Measurements from ENCODE around the gene PCID2. TPM values are rescaled to one million over a fixed set of nuclear protein-coding genes. Genes with fewer than 3 reads are reported as not detected.

PCID2 gene
- total RNA-seq, 4 donors from 2014 or later: 24.9 to 42.1 (median 36.8) TPM

DNA sequence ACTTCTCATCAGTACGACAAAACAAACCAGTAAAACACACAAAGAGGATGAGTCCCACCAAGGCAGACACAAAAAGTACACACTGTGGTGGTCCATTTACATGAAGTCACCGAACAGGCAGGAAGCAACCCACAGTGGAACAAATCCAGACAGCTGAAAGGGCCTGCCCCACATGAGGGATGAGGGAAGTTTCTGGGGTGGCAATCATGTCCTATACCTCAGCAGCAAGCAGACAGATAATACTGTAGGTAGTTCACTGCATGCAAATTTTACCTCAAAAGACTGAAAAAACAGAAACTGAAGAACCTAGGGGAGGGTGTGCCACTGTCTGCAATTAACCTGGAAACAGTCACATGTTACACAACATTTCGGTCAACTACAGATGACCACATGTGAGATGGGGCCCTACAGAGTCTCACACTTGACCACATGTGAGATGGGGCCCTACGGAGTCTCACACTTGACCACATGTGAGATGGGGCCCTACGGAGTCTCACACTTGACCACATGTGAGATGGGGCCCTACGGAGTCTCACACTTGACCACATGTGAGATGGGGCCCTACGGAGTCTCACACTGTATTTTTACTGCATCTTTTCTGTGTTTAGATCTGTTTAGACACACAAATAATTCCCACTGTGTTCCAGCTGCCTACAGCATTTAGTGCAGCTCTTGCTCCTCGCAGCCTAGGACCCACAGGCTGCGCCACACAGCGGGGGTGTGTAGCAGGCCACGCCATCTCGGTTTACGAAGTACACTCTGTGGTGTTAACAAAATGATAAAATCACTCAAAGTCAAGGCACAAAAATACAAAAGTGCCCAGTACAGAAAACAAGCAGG, 22.2 kb downstream of the PCID2 start:
- H3K27me3 ChIP-seq: no peaks in the 10 kb centered on the region
- H3K36me3 ChIP-seq: peaks cover 0 to 66% (median 0%) of the 10 kb centered on the region in 3 donors
- H3K4me3 ChIP-seq: no peak overlapping the region
- H3K4me1 ChIP-seq: no peaks in the 10 kb centered on the region
- peak overlapping the region in 1 of 4 donors; percentile 20 for H3K27ac ChIP-seq
- TF ChIP-seq, protein P1, sequence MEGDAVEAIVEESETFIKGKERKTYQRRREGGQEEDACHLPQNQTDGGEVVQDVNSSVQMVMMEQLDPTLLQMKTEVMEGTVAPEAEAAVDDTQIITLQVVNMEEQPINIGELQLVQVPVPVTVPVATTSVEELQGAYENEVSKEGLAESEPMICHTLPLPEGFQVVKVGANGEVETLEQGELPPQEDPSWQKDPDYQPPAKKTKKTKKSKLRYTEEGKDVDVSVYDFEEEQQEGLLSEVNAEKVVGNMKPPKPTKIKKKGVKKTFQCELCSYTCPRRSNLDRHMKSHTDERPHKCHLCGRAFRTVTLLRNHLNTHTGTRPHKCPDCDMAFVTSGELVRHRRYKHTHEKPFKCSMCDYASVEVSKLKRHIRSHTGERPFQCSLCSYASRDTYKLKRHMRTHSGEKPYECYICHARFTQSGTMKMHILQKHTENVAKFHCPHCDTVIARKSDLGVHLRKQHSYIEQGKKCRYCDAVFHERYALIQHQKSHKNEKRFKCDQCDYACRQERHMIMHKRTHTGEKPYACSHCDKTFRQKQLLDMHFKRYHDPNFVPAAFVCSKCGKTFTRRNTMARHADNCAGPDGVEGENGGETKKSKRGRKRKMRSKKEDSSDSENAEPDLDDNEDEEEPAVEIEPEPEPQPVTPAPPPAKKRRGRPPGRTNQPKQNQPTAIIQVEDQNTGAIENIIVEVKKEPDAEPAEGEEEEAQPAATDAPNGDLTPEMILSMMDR (IDR thresholded peaks at IDR 0.05): no peak
- no peak for TF ChIP-seq POLR2A (IDR thresholded peaks at IDR 0.05)
- H3K9me3 ChIP-seq: no peaks in the 10 kb centered on the region
- DNase-seq: no peak

DNA sequence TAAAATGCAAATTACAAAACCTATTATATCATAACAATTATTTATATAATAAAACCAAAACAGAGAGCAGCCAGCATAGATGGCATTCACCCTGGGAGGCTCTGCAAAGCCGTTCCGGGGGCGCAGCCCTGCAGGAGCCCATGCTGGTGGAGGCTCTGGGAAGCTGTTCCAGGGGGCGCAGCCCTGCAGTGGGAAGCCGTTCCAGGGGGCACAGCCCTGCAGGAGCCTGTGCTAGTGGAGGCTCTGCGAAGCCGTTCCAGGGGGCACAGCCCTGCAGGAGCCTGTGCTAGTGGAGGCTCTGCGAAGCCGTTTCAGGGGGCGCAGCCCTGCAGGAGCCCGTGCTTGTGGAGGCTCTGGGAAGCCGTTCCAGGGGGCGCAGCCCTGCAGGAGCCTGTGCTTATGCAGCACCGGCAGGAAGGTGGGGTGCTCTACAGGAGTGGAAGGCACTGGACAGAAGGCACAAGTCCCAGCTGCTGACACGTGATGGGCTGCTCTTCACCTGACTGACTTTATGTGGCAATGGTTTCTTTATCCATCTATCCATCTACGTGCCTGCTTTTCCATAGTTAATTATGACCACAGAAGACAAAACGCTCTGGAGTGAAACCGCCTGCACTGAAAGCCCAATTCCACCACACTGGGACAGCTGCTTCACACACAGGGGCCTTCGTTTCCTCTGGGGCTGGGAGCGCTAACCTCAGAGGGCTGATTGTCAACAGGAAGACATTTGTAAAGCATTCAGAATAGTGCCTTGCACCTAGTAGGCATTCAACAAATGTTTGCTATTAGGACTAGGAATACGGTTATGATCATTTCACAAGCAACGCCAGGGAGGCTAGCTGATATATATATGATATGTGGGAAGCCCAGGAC, 23.7 kb downstream of the PCID2 start:
- DNase-seq: no peak
- TF ChIP-seq, protein P1 (IDR thresholded peaks at IDR 0.05): no peak
- TF ChIP-seq POLR2A (IDR thresholded peaks at IDR 0.05): no peak
- Histone ChIP-seq H3K27me3 (no peaks in the 10 kb centered on the region), H3K4me3 (peak overlapping the region in 1 of 4 donors; percentile 3), H3K4me1 (no peaks in the 10 kb centered on the region), H3K9me3 (no peaks in the 10 kb centered on the region), H3K27ac (peak overlapping the region in 1 of 4 donors; percentile 57), H3K36me3 (peaks cover 0 to 66% (median 0%) of the 10 kb centered on the region in 3 donors)

DNA sequence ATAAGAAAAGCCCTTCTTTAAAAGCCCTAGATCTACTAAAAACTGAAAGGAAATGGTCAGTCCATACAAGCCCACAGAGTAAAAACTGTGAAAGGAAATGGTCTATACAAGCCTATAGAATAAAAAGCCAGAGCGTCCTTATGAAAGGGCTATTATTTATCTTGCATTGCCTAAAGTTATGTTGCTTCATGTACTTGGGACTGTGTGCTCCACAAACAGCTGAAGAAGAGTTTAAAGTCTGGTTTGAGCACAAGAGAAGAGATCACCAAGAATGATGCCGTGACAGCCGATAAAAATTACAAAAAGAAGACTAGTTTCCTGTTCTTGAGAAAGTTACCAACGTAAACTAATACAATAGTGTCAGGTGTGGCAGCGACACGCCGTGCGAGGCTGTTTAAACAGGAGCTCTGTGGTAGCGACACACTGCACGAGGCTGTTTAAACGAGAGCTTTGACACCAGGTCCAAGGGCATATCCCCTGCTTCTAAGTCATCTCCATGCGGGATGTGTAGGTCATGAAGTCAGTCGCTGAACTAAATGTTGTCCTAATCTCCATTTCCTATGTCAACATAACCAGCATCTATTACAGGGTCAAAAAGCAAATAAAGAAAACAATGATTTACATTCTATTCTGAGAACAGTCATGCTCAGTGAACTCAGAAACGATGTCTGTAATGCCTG, 24.9 kb downstream of the PCID2 start:
- TF ChIP-seq, protein P1 (IDR thresholded peaks at IDR 0.05): no peak
- no peak for TF ChIP-seq POLR2A (IDR thresholded peaks at IDR 0.05)
- Histone ChIP-seq H3K27ac (no peak overlapping the region), H3K4me3 (no peak overlapping the region), H3K4me1 (no peaks in the 10 kb centered on the region), H3K9me3 (no peaks in the 10 kb centered on the region), H3K27me3 (no peaks in the 10 kb centered on the region), H3K36me3 (peaks cover 0 to 72% (median 0%) of the 10 kb centered on the region in 3 donors)
- no peak for DNase-seq

DNA sequence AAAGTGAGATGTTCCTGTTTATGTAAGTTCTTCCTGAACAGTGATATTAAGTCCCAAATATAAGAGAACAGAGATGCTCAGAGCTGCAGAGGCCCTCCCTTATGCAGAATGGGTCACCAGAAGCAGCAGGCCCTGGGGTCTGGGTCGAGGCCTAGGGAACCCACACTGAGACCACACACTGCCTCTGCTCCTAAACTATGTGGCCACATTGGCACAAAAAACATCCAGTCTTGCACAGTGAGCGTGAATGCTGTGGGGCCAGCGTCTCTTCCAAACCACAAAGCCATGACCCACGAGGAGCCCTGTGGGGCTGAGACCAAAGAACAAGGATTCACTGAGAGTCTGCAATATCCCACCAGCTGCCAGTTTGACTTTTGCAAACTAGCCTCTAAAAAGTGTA, 26.4 kb downstream of the PCID2 start:
- Histone ChIP-seq H3K4me3 (no peak overlapping the region), H3K27ac (no peak overlapping the region), H3K4me1 (no peaks in the 10 kb centered on the region), H3K9me3 (no peaks in the 10 kb centered on the region), H3K27me3 (no peaks in the 10 kb centered on the region), H3K36me3 (peaks cover 0 to 79% (median 0%) of the 10 kb centered on the region in 3 donors)
- DNase-seq: no peak
- TF ChIP-seq, protein P1 (IDR thresholded peaks at IDR 0.05): no peak
- no peak for TF ChIP-seq POLR2A (IDR thresholded peaks at IDR 0.05)

All from Peyer's patch (tissue), 4 donors.